Hematopoietic multipotent progenitor cell treated with erythropoietin and hydrocortisone succinate and interleukin-3 and kit ligand, for 6 days (in vitro differentiated cells): Measurements from ENCODE around the gene TNFRSF13B.
"Not testable (repeated sequence)": the region's sequence is repeated elsewhere in the genome, so short reads cannot be mapped to it uniquely, and the experiment has no call there.

Experiments
- DNase-seq: peaks from one replicate; pipeline ENCODE4 v3.0.0-alpha.2; 2015

The TNFRSF13B gene

GRCh38 chr17:16923097-16923903, 48.6 kb downstream of the TNFRSF13B start:
- DNase-seq: no peak

- DNase-seq: peak; percentile 10
Observed at GRCh38 chr17:16922386-16923096, 49.4 kb downstream of the TNFRSF13B start.

- not testable (repeated sequence) for DNase-seq
Observed at GRCh38 chr17:16921451-16921850, 50.5 kb downstream of the TNFRSF13B start.

GRCh38 chr17:16920628-16921020, 51.3 kb downstream of the TNFRSF13B start:
- DNase-seq: no peak

GRCh38 chr17:16919663-16920627, 52.0 kb downstream of the TNFRSF13B start:
- DNase-seq: no peak

- DNase-seq: no peak
Observed at GRCh38 chr17:16918443-16918842, 53.5 kb downstream of the TNFRSF13B start.

GRCh38 chr17:16917671-16918394, 54.1 kb downstream of the TNFRSF13B start:
- DNase-seq: no peak

- DNase-seq: no peak
Observed at GRCh38 chr17:16916557-16916920, 55.4 kb downstream of the TNFRSF13B start.

- DNase-seq: peak; percentile 70
Observed at GRCh38 chr17:16915752-16916556, 56.0 kb downstream of the TNFRSF13B start.

GRCh38 chr17:16913463-16913862, 58.5 kb downstream of the TNFRSF13B start:
- no peak for DNase-seq

GRCh38 chr17:16912021-16912962, 59.6 kb downstream of the TNFRSF13B start:
- no peak for DNase-seq

- DNase-seq: no peak
Observed at GRCh38 chr17:16911141-16911937, 60.6 kb downstream of the TNFRSF13B start.

- no peak for DNase-seq
Observed at GRCh38 chr17:16910341-16910740, 61.6 kb downstream of the TNFRSF13B start.

GRCh38 chr17:16909472-16910246, 62.3 kb downstream of the TNFRSF13B start:
- no peak for DNase-seq

- no peak for DNase-seq
Observed at GRCh38 chr17:16908273-16908672, 63.6 kb downstream of the TNFRSF13B start.

GRCh38 chr17:16906680-16907079, 65.2 kb downstream of the TNFRSF13B start:
- no peak for DNase-seq

- no peak for DNase-seq
Observed at GRCh38 chr17:16905593-16906191, 66.2 kb downstream of the TNFRSF13B start.

- not testable (repeated sequence) for DNase-seq
Observed at GRCh38 chr17:16903070-16903469, 68.8 kb downstream of the TNFRSF13B start.
